AG08396 (cell line): ENCODE data around the gene PCGF2.
A peak's percentile ranks its signal among the peaks of the same experiment; 100 is the strongest.

Source experiments
- DNase-seq: peaks from one replicate; pipeline ENCODE4 v3.0.0; 2012; ENCODE audit warnings: low spot score, mixed read lengths

The PCGF2 gene

DNA sequence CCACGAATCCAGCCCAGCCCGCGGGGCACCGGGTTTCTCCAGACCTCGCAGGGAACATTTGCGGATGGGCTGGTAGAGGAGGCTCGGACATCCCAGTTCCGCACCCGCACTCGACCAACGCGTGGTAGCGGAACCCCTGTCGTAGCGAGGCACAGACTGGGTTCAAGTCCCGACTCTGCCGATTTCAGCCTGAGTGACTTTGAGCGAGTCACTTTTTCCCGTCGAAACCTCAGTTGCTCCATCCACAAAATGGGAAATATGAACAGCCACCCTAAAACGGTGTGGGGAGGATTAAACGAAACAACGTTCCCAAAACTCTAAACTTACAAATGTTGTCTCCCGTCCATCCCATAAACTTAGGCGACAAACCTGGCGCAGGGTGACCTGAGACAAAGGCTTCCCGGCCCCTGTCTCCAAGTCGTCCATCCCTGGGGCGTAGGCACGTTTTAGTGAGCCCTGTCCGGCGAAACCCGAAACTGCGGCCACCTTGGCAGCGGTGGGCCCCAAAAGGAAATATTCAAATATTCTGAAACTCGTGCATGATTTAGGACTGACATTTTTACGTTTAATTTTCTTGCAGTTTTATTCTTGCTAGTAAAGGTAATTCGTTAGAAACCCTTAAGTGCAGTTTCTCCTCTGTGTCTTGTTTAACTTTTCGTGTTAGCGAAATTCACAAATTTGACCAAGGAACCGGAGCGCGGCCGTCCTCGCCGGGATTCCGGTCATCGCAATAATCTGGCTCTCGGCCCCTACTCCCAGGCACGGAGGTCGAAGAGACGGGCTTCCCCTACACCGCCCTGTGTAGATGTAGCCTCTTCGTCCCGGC is 45.0 kb downstream of the PCGF2 start:
- DNase-seq = no peak

DNA sequence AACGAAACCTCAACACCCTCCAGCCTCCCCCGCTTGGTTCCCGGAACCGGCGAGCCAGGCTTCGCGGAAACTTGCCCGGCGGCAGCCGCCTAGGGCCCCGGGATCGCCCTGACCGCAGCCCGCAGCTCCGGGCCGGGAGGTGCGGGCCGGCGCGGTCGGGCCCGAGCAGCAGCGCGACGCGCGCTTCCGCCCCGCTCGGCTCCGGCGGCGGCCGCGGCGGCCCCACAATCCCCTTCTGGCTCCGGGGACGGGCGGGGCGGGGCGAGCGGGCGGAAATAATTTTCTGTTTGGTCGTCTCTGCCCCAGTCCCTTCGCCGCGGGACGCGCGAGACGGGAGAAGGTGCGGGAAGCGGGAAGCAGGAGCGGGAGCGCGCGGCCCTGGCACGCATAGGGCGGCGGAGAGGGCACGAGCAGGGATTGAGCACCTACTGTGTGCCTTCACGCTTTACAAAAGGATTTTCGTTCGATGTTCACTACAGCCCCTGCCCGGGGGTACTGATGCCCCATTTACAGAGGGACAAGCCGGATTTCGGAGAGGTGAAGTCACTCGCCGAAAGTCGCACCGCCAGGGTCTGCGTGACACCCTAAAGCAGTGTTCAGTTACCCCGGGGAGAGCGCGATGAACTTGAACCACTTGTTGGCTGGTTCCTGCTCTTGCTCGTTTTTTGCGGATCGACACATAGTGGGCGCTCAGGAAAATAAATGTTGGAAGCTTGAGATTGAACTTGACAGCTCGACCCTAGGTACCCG is 45.8 kb downstream of the PCGF2 start:
- peak; percentile 93 for DNase-seq

DNA sequence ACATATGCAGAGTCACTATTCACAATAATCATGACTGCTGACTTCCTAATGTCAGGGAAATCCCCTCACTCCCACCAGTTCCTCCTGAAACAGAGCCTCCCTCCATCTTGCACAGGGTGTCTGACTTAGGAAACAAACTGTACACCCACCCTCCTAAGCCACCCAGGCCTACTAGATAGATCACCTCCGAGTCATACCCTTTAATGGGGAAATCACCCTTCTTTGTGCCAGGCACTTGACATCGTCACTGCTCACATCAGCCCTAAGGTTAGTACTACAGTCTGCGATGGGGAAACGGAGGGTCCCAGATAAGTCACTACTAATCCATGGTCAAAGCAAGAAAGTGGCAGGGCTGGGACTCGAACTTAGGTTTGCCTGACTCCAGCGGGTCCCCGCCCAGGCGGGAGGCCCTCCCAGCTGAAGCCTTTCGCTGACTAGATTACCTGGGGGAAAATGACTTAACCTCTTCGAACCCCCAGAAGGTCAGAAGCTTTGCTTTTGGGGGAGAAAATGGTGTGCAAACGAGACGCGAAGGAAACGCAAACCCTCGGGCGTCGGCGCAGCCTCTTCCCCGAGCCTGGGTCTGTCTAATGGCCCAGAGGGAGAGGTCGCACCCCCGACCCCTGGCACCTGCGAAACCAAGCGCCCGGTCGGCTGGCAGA is 46.5 kb downstream of the PCGF2 start:
- no peak for DNase-seq

DNA sequence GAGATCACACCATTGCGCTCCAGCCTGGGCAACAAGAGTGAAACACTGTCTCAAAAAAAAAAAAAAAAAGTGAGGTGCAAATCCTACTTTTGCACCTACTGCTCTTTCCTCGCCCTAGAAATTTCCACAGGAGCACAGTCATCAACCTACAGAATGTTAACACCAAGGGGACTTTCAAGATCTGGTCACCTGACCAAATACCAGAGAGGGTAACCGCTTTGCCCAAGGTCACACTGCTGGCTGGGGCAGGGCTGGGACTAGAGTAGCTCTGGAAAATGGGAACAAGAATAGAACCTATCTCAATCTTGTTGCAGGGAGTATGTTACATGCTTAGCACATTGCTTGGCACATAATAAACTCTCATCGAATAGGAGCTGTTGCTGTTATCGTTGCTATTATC is 49.4 kb downstream of the PCGF2 start:
- no peak for DNase-seq

DNA sequence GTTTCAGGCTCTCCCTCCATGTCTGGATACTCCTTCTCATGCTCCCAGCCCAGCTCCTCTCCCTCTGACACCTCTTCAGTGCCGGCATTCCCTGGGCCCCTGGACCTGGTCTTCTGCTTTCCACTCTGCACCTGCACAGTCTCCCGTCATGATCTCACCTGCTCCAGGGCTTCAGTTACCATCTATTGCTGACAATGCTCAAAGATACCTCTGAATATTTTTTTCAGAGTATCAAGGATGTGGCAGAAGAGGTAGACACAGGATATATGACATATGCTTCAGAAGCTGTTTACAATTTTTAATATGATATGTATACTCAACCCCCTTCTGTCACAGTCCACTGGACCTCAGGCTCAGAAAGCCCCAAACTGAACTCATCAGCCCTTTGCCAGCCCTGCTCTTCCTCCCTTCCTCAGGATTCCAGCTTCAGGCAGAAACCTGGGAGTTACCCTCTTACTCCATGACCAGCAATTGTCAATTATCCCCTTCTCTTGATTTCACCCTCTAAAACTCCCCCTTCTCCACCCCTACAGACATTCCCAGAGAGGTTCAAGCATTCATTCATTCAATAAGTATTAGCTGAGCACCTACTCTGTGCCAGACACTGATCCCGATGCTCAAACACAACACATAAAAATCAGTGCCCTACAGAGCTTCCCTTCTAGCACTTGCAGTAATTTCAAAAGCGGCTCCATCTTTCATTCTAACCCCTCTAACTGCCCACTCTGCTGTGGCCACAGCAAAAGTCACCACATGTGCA is 50.9 kb downstream of the PCGF2 start:
- DNase-seq = no peak

DNA sequence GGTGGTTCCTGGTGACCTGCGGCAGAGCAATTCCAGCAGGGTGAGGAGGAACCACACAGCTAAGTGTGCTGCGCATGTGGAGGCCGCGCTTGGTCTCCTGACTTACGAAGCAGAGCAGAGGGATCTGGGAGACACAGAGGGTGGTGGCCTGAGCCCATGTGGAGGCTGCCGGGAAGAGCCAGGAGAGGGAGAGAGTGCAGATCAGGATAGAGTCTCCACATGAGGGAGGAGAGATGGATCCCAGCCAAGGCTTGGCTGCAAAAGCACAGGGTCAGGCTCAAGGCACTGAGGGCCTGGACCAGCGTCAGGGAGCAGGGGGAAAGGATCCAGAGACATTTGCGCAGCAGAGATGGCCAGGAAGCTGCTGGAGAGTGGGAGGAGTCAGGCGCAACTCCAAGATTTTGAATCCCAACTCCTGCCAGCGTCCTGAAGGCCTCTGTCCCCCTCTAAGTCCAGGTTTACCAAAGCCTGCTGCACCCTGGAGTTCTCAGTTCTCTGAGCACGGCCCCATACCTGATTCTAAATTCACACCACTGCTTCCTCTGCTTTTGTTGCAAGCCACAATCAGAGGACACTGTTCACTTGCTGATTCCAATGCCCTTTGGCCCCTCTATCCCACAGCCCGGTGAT is 54.3 kb downstream of the PCGF2 start:
- DNase-seq = peak; percentile 44

DNA sequence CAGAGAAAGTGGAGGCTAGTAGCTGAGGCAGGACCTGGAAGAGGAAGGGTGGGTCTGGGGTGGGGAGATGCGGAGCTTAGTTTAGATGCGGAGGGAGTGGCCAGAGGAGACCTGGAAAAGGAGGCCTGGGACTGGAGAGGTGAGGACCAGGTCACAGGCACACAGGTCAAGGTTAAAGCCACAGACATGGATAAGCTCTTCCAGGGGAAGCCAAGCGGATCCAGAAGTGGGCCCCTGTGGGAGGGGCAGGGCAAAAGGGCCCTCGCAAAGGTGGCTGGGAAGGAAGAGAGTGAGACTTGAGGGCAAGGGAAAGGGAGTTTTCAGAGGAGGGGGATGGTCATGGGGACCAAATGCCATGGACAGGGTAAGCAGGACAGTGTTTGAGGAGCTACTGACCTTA is 57.0 kb downstream of the PCGF2 start:
- no peak for DNase-seq

DNA sequence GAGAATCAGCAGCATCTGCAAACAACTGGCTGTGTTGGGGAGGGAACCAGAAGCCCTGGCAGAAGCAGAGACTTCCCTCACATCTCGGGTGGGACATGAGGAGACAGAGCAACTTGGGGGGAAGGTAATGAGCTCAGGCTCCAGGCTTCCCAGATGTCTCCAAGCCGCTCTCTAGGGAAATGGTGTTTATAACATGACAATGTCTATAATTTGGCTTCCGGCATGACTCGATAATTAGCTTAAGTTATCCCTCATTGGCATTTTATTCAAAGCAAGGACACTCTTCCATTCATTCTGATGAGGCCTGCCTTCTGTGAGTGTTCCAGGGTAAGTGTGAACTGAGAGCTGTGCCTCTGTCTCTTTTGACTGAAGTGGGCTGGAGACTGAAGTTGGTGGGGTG is 57.8 kb downstream of the PCGF2 start:
- no peak for DNase-seq

DNA sequence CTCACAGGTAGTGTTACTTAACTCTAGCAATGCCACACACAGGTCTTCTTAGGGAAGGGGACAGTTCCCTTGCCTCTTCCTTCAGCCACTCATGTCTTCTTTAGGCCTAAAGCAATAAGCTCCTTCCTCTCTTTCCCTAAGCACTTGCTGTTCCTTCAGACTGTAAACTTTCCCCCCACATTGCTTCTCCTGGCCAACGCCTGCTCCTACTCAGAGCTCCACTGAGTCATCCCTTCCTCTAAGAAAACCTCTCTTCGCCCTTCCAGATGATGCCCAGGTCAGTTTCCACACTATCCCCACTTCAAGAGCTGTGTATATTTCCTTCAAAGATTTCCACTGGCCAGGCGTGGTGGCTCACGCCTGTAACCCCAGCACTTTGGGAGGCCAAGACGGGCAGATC is 60.9 kb downstream of the PCGF2 start:
- DNase-seq = no peak

DNA sequence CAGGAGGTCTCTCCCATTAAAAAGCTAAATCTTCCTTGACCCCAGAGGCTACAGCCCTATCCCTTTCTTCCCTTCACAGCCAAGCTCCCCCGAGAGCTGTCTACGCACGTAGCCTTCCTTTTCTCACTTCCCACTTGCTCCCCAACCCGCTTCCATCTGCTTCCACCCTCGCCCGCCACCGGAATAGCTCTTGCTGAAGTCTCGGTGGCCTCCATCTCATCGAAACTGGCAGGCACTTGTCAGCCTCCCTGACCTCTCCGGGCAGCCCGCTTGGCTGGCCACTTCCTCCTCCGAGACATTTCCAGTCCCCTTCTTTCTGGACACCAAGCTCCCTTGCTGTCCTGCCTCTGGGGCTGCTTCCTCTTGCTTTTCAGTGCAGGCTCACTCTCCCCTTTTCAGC is 62.6 kb downstream of the PCGF2 start:
- DNase-seq = no peak
